Measurements from ENCODE around the gene ZNF892.

Gene ZNF892

GRCh38 chr2:95207111-95207961, at the start of gene ZNF892:
Gene ZNF892, plus strand, starts transcription at chr2:95207521. Its CDS starts 295 bp downstream, at chr2:95207816.
- DNase-seq = peak; percentile 90

- DNase-seq = no peak
These were observed 48.9 kb upstream of the ZNF892 start for GRCh38 chr2:95158441-95158840.

GRCh38 chr2:95158891-95159619, 48.3 kb upstream of the ZNF892 start:
- DNase-seq = peak; percentile 44

GRCh38 chr2:95159690-95160449, 47.5 kb upstream of the ZNF892 start, which contains the start of gene ZNF514:
Gene ZNF514, minus strand, starts transcription at chr2:95159848. Its CDS starts 6,595 bp downstream, at chr2:95153253.
- DNase-seq = peak; percentile 75

- no peak for DNase-seq
These were observed 42.3 kb upstream of the ZNF892 start for GRCh38 chr2:95165030-95165370.

GRCh38 chr2:95165371-95166064, 41.8 kb upstream of the ZNF892 start, which contains the start of gene ZNF2:
Gene ZNF2, plus strand, starts transcription at chr2:95165809. Its CDS starts 10,418 bp downstream, at chr2:95176227.
- peak; percentile 98 for DNase-seq

GRCh38 chr2:95166065-95166763, 41.1 kb upstream of the ZNF892 start:
- no peak for DNase-seq

GRCh38 chr2:95171902-95172301, 35.4 kb upstream of the ZNF892 start:
- no peak for DNase-seq

- no peak for DNase-seq
These were observed 33.2 kb upstream of the ZNF892 start for GRCh38 chr2:95174031-95174542.

GRCh38 chr2:95179451-95179850, 27.9 kb upstream of the ZNF892 start:
- DNase-seq = no peak

- DNase-seq = no peak
These were observed 25.5 kb upstream of the ZNF892 start for GRCh38 chr2:95181774-95182173.

- DNase-seq = no peak
These were observed 22.1 kb upstream of the ZNF892 start for GRCh38 chr2:95185197-95185596.

GRCh38 chr2:95185973-95186372, 21.3 kb upstream of the ZNF892 start:
- no peak for DNase-seq

- peak; percentile 37 for DNase-seq
These were observed 14.4 kb upstream of the ZNF892 start for GRCh38 chr2:95192956-95193355.

GRCh38 chr2:95203911-95204310, 3.4 kb upstream of the ZNF892 start:
- DNase-seq = no peak

- no peak for DNase-seq
These were observed 2.9 kb upstream of the ZNF892 start for GRCh38 chr2:95204396-95204795.

- no peak for DNase-seq
These were observed 1.2 kb upstream of the ZNF892 start for GRCh38 chr2:95206096-95206495.

- DNase-seq = peak; percentile 35
These were observed 785 bp downstream of the ZNF892 start for GRCh38 chr2:95208106-95208505.

- no peak for DNase-seq
These were observed 7.8 kb downstream of the ZNF892 start for GRCh38 chr2:95215018-95215612.

GRCh38 chr2:95220449-95220848, 13.1 kb downstream of the ZNF892 start:
- no peak for DNase-seq

- DNase-seq = no peak
These were observed 18.3 kb downstream of the ZNF892 start for GRCh38 chr2:95225658-95226057.

All from EL (cell line).